ENCODE results near the gene PDE3A. TPM values are rescaled to one million over a fixed set of nuclear protein-coding genes. Genes with fewer than 3 reads are reported as not detected.

The PDE3A gene
- total and polyA plus RNA-seq, 2 of the 4 experiments (the other 2 are of a cell fraction): 0.09 to 0.18 TPM

DNA sequence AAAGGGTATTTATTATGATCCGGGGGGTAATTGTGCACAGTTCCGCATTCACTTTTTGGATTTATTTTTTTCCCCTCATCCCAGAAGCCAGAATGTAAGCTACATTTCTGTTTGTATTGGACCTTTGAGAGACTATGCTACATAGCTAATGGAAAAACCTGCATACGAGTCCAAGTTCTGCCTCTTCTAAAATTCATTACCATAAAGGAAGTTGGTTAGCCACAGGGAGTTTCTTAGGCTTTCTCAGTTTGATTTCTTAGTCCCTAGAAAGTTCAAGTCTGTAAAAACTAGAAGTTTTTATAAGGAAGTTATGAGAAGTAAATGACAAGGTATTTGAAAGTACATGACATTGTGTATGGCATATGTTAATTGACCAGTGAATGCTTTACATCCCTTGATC, 138.7 kb downstream of the PDE3A start:
- H3K27ac ChIP-seq (ENCODE audit: insufficient read depth, low read length): no peak overlapping the region
- no peak overlapping the region for H3K9ac ChIP-seq (ENCODE audit: low read depth, low read length)
- H3K9me3 ChIP-seq (ENCODE audit: control insufficient read depth, insufficient read depth, low read length): no peaks in the 10 kb centered on the region
- H2BK20ac ChIP-seq (ENCODE audit: low read depth, low read length): no peak overlapping the region
- intact Hi-C loops (cut with micrococcal nuclease): no loop called here
- no peak overlapping the region for H2BK15ac ChIP-seq (ENCODE audit: low read depth, low read length)
- no peaks in the 10 kb centered on the region for H4K20me1 ChIP-seq (ENCODE audit: insufficient read depth, low read length)
- H3K27me3 ChIP-seq (ENCODE audit: control insufficient read depth, insufficient read depth, low read length): no peaks in the 10 kb centered on the region
- no peak overlapping the region for H3K4me2 ChIP-seq (ENCODE audit: low read depth, low read length)
- H3K14ac ChIP-seq (replicated peaks; ENCODE audit: low read depth, low read length): no peak overlapping the region
- no TSS peak for BruUV-seq (replicated peaks)
- H2AK5ac ChIP-seq (ENCODE audit: low read depth, low read length): no peak overlapping the region
- H3K56ac ChIP-seq (ENCODE audit: extremely low read depth, insufficient read depth, low read length): no peak overlapping the region
- no peak overlapping the region for H4K91ac ChIP-seq (ENCODE audit: insufficient read depth, low read depth, low read length)
- dilution Hi-C loops (cut with HindIII; ENCODE audit: low sequenced_read_pairs, unreplicated experiment): no loop called here
- no peaks in the 10 kb centered on the region for H3K36me3 ChIP-seq (ENCODE audit: control insufficient read depth, insufficient read depth, low read length)
- no peak overlapping the region for H3K23ac ChIP-seq (ENCODE audit: low read depth, low read length)
- no peak overlapping the region for H3K4me3 ChIP-seq (ENCODE audit: insufficient read depth, low read depth, low read length)
- TF ChIP-seq, protein P1, sequence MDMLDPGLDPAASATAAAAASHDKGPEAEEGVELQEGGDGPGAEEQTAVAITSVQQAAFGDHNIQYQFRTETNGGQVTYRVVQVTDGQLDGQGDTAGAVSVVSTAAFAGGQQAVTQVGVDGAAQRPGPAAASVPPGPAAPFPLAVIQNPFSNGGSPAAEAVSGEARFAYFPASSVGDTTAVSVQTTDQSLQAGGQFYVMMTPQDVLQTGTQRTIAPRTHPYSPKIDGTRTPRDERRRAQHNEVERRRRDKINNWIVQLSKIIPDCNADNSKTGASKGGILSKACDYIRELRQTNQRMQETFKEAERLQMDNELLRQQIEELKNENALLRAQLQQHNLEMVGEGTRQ (IDR thresholded peaks at IDR 0.05; ENCODE audit: low read depth, low read length): no peak
- no peak for TF ChIP-seq MAFK (IDR thresholded peaks at IDR 0.05; ENCODE audit: low read depth, low read length)
- TF ChIP-seq POLR2A (IDR thresholded peaks at IDR 0.05; ENCODE audit: low read depth, low read length): no peak
- WGBS, 2 experiments (ENCODE audit: extremely low coverage in 2 of 2, insufficient read length in 1 of 2): no CpG with 5 or more reads among the region's 3 CpGs
- no peak overlapping the region for H3K18ac ChIP-seq (ENCODE audit: low read depth, low read length)
- DNase-seq: no peak
- H4K5ac ChIP-seq (ENCODE audit: low read depth, low read length): no peak overlapping the region
- no peak overlapping the region for H2BK120ac ChIP-seq (ENCODE audit: low read depth, low read length)
- no peak overlapping the region for H3K4ac ChIP-seq (ENCODE audit: low read depth, low read length)
- no peak overlapping the region for H2BK5ac ChIP-seq (ENCODE audit: low read depth, low read length, poor library complexity, severe bottlenecking)
- ChIA-PET CTCF (no interaction called here), POLR2A (ENCODE audit: unreplicated experiment) (no interaction called here)
- H3K9me1 ChIP-seq (ENCODE audit: insufficient read depth, low read length): no peaks in the 10 kb centered on the region
- ATAC-seq (ENCODE audit: low read depth): no peak
- H3K79me1 ChIP-seq (ENCODE audit: low read depth in 1 of 2, low read length in 2 of 2): no peaks in the 10 kb centered on the region
- H3K4me1 ChIP-seq (ENCODE audit: control insufficient read depth, insufficient read depth, low read length): peaks cover 6% of the 10 kb centered on the region; the same call in 1 of the 2 replicates
- no peak overlapping the region for H2AK9ac ChIP-seq (replicated peaks; ENCODE audit: low read depth, low read length, poor library complexity)
- H4K8ac ChIP-seq (ENCODE audit: low read depth in 2 of 2, low read length in 2 of 2): no peak overlapping the region
- no peak overlapping the region for H2AFZ ChIP-seq (replicated peaks; ENCODE audit: low read length, poor library complexity)
- in situ Hi-C loops (cut with MboI; ENCODE audit: low sequenced_read_pairs): no loop called here

Data from IMR-90 (cell line).